ENCODE results near the gene PKHD1. TPM values are rescaled to one million over a fixed set of nuclear protein-coding genes. Genes with fewer than 3 reads are reported as not detected.

Gene PKHD1
- total and polyA plus RNA-seq, 2 donors (not counting 1 experiment from before 2014, with no cell fraction given) = not detected

- Mint-ChIP-seq H3K4me3 (no peak overlapping the region), H3K27me3 (peaks cover 8% of the 10 kb centered on the region), H3K27ac (no peak overlapping the region), H3K9me3 (ENCODE audit: insufficient read depth) (no peaks in the 10 kb centered on the region), H3K4me1 (peaks cover 1% of the 10 kb centered on the region)
- intact Hi-C loops (cut with micrococcal nuclease) = loop anchor here (1.0 kb wide), 1 partner anchor 105 kb away; no protein-coding TSS in a partner anchor
- CTCF ChIA-PET = interaction anchor here (0.9 to 1.6 kb wide), 6 partner anchors 8 to 1143 kb away, joined by 3 to 7 read pairs (median 4); partner anchors contain the start of gene TFAP2B
- Histone ChIP-seq H3K9me3 (ENCODE audit: control extremely low read depth in 1 of 3, control insufficient read depth in 2 of 3, insufficient read depth in 1 of 3, low read length in 2 of 3) (no peaks in the 10 kb centered on the region), H2AFZ (ENCODE audit: insufficient read depth, low read depth, low read length, poor library complexity, severe bottlenecking) (no peak overlapping the region), H3K27me3 (replicated peaks in 1 of 4; ENCODE audit: control extremely low read depth in 1 of 4, control insufficient read depth in 3 of 4, insufficient read depth in 4 of 4, low read length in 3 of 4) (peaks cover 0 to 5% (median 1%) of the 10 kb centered on the region in 4 experiments), H4K20me1 (ENCODE audit: control insufficient read depth, insufficient read depth, low read length, poor library complexity, severe bottlenecking) (no peaks in the 10 kb centered on the region), H3K36me3 (replicated peaks in 1 of 2; ENCODE audit: control extremely low read depth in 1 of 2, control insufficient read depth in 1 of 2, extremely low read depth in 1 of 2, insufficient read depth in 2 of 2, low read length in 1 of 2) (no peaks in the 10 kb centered on the region), H3K4me2 (replicated peaks; ENCODE audit: low read depth, low read length, poor library complexity, severe bottlenecking) (no peak overlapping the region), H3K4me1 (ENCODE audit: control insufficient read depth in 2 of 2, insufficient read depth in 2 of 2, low read length in 2 of 2) (no peaks in the 10 kb centered on the region), H3K4me3 (ENCODE audit: control extremely low read depth in 1 of 5, extremely low read depth in 1 of 5, insufficient read depth in 1 of 5, low read depth in 2 of 5, low read length in 4 of 5) (no peak overlapping the region), H3K9ac (ENCODE audit: low read length) (no peak overlapping the region), H3K27ac (ENCODE audit: low read length in 2 of 2) (no peak overlapping the region), H3K79me2 (ENCODE audit: control insufficient read depth, insufficient read depth, low read length) (no peaks in the 10 kb centered on the region)
- DNase-seq (peak; percentile 50), ATAC-seq (ENCODE audit: low read depth) (no peak)
- WGBS (ENCODE audit: insufficient coverage) = 3% methylated on average over 3 of the region's 6 CpGs
- TF ChIP-seq CTCF (IDR thresholded peaks at IDR 0.05) (peak; percentile 52), EZH2 (IDR thresholded peaks at IDR 0.05; ENCODE audit: borderline replicate concordance, insufficient read depth, low read depth, low read length, poor library complexity, severe bottlenecking) (no peak)
- POLR2A ChIA-PET = no interaction called here
These were observed 127.5 kb downstream of the PKHD1 start for GRCh38 chr6:51959744-51960383.

- no peak overlapping the region for H3K27ac Mint-ChIP-seq
- TF ChIP-seq CTCF (IDR thresholded peaks at IDR 0.05) = no peak
- TF ChIP-seq EZH2 (IDR thresholded peaks at IDR 0.05; ENCODE audit: borderline replicate concordance, insufficient read depth, low read depth, low read length, poor library complexity, severe bottlenecking) = no peak
- WGBS (ENCODE audit: insufficient coverage) = 57% methylated on average over 1 of the region's 3 CpGs
- Histone ChIP-seq H2AFZ (ENCODE audit: insufficient read depth, low read depth, low read length, poor library complexity, severe bottlenecking) (no peak overlapping the region), H3K79me2 (ENCODE audit: control insufficient read depth, insufficient read depth, low read length) (no peaks in the 10 kb centered on the region), H3K4me3 (ENCODE audit: control extremely low read depth in 1 of 5, extremely low read depth in 1 of 5, insufficient read depth in 1 of 5, low read depth in 2 of 5, low read length in 4 of 5) (no peak overlapping the region), H4K20me1 (ENCODE audit: control insufficient read depth, insufficient read depth, low read length, poor library complexity, severe bottlenecking) (no peaks in the 10 kb centered on the region), H3K9me3 (ENCODE audit: control extremely low read depth in 1 of 3, control insufficient read depth in 2 of 3, insufficient read depth in 1 of 3, low read length in 2 of 3) (no peaks in the 10 kb centered on the region), H3K27me3 (replicated peaks in 1 of 4; ENCODE audit: control extremely low read depth in 1 of 4, control insufficient read depth in 3 of 4, insufficient read depth in 4 of 4, low read length in 3 of 4) (peaks cover 0 to 3% (median 0%) of the 10 kb centered on the region in 4 experiments), H3K9ac (ENCODE audit: low read length) (no peak overlapping the region), H3K36me3 (replicated peaks in 1 of 2; ENCODE audit: control extremely low read depth in 1 of 2, control insufficient read depth in 1 of 2, extremely low read depth in 1 of 2, insufficient read depth in 2 of 2, low read length in 1 of 2) (no peaks in the 10 kb centered on the region), H3K27ac (ENCODE audit: low read length in 2 of 2) (no peak overlapping the region), H3K4me2 (replicated peaks; ENCODE audit: low read depth, low read length, poor library complexity, severe bottlenecking) (no peak overlapping the region), H3K4me1 (ENCODE audit: control insufficient read depth in 2 of 2, insufficient read depth in 2 of 2, low read length in 2 of 2) (no peaks in the 10 kb centered on the region)
- no peak overlapping the region for H3K4me3 Mint-ChIP-seq
- ChIA-PET POLR2A (no interaction called here), CTCF (no interaction called here)
- no peak for ATAC-seq (ENCODE audit: low read depth)
- intact Hi-C loops (cut with micrococcal nuclease) = no loop called here
- H3K4me1 Mint-ChIP-seq = no peaks in the 10 kb centered on the region
- H3K27me3 Mint-ChIP-seq = no peaks in the 10 kb centered on the region
- no peaks in the 10 kb centered on the region for H3K9me3 Mint-ChIP-seq (ENCODE audit: insufficient read depth)
- DNase-seq = no peak
These were observed 132.7 kb downstream of the PKHD1 start for GRCh38 chr6:51954681-51955080.

All from B cell (primary cell).